ENCODE data around the gene TUBA4B. TPM values are rescaled to one million over a fixed set of nuclear protein-coding genes. Genes with fewer than 3 reads are reported as not detected.

Gene TUBA4B
- not detected in 2 replicates for total RNA-seq

GRCh38 chr2:219252900-219253752 lies at the start of gene TUBA4B:
Gene TUBA4B (plus strand): TSS chr2:219253243. CDS start chr2:219253408, 165 bp downstream.

GRCh38 chr2:219206328-219207133 lies 46.5 kb upstream of the TUBA4B start, which contains the start of gene ZFAND2B:
Gene ZFAND2B (plus strand): TSS chr2:219206782. CDS start chr2:219206988, 206 bp downstream.

GRCh38 chr2:219218732-219219701 lies 34.0 kb upstream of the TUBA4B start, which contains the start of gene ABCB6:
Gene ABCB6 (minus strand): TSS chr2:219218958. CDS start chr2:219218673, 285 bp downstream.

GRCh38 chr2:219229305-219230058 lies 23.6 kb upstream of the TUBA4B start, which contains the start of the genes ANKZF1 and ATG9A:
Gene ANKZF1 (plus strand): TSS chr2:219229806. CDS start chr2:219230258, 452 bp downstream.
Gene ATG9A (minus strand): TSS chr2:219229636. CDS start chr2:219228024, 1,612 bp downstream.

GRCh38 chr2:219245148-219245898 lies 7.7 kb upstream of the TUBA4B start, which contains the start of the genes GLB1L and STK16:
Gene GLB1L (minus strand): TSS chr2:219245444. CDS start chr2:219243573, 1,871 bp downstream.
Gene STK16 (plus strand): TSS chr2:219245479. CDS start chr2:219246000, 521 bp downstream.

GRCh38 chr2:219253753-219254589 lies 928 bp downstream of the TUBA4B start, which contains the start of gene TUBA4A:
Gene TUBA4A (minus strand): TSS chr2:219253918. CDS start chr2:219253858, 60 bp downstream.

GRCh38 chr2:219279151-219279915 lies 26.3 kb downstream of the TUBA4B start, which contains the start of gene DNAJB2:
Gene DNAJB2 (plus strand): TSS chr2:219279366. CDS start chr2:219279834, 468 bp downstream.

GRCh38 chr2:219309278-219309677 lies 56.2 kb downstream of the TUBA4B start, which contains the start of gene PTPRN:
Gene PTPRN (minus strand): TSS chr2:219309401. CDS start chr2:219309332, 69 bp downstream.

Other genes with a start within 250 kb of the TUBA4B start
- not detected in 2 replicates for gene CFAP65, start 211.7 kb upstream of the TUBA4B start, total RNA-seq
- gene IHH, start 192.3 kb upstream of the TUBA4B start, total RNA-seq: under 0.01 TPM in 1 of 2 replicates, not detected in the other
- gene NHEJ1, start 92.4 kb upstream of the TUBA4B start, total RNA-seq: 10.8 and 11.6 TPM in 2 replicates
- gene SLC23A3, start 83.2 kb upstream of the TUBA4B start, total RNA-seq: 1.6 TPM in 2 replicates
- 37.9 and 41.9 TPM in 2 replicates for gene CNPPD1, start 76.3 kb upstream of the TUBA4B start, total RNA-seq
- 64.1 and 72.9 TPM in 2 replicates for gene RETREG2, start 75.0 kb upstream of the TUBA4B start, total RNA-seq
- 30.0 and 37.5 TPM in 2 replicates for gene ZFAND2B, start 46.5 kb upstream of the TUBA4B start, total RNA-seq
- 21.6 and 28.3 TPM in 2 replicates for gene ABCB6, start 34.3 kb upstream of the TUBA4B start, total RNA-seq
- gene ATG9A, start 23.6 kb upstream of the TUBA4B start, total RNA-seq: 43.5 and 44.4 TPM in 2 replicates
- gene ANKZF1, start 23.4 kb upstream of the TUBA4B start, total RNA-seq: 17.6 and 20.6 TPM in 2 replicates
- 15.3 and 20.3 TPM in 2 replicates for gene GLB1L, start 7.8 kb upstream of the TUBA4B start, total RNA-seq
- 26.8 and 34.8 TPM in 2 replicates for gene STK16, start 7.8 kb upstream of the TUBA4B start, total RNA-seq
- gene TUBA4A, start 675 bp downstream of the TUBA4B start, total RNA-seq: 19.1 and 30.1 TPM in 2 replicates
- gene DNAJB2, start 26.1 kb downstream of the TUBA4B start, total RNA-seq: 39.4 and 43.2 TPM in 2 replicates
- 0.25 and 0.40 TPM in 2 replicates for gene PTPRN, start 56.2 kb downstream of the TUBA4B start, total RNA-seq
- gene RESP18, start 79.5 kb downstream of the TUBA4B start, total RNA-seq: not detected in 2 replicates
- gene DNPEP, start 134.7 kb downstream of the TUBA4B start, total RNA-seq: 47.6 and 49.3 TPM in 2 replicates
- 0.13 and 0.62 TPM in 2 replicates for gene DES, start 165.1 kb downstream of the TUBA4B start, total RNA-seq
- gene SPEG, start 181.6 kb downstream of the TUBA4B start, total RNA-seq: 11.1 and 25.1 TPM in 2 replicates
- 45.5 and 55.0 TPM in 2 replicates for gene GMPPA, start 245.6 kb downstream of the TUBA4B start, total RNA-seq